DOHH2 (cell line): ENCODE measurements around the gene NFE2L2.

Source experiments
- CTCF ChIP-seq: fragments of 200-600 bp; sonication (generic); IDR thresholded peaks from one replicate; pipeline ENCODE4 v1.5.1; 2014; ENCODE audit warnings: antibody characterized with exemption, mild to moderate bottlenecking, low read depth, low read length; ENCODE audit not compliant: poor library complexity, severe bottlenecking
- EZH2phosphoT487 ChIP-seq: fragments of 200-600 bp; sonication (generic); IDR thresholded peaks from 2 replicates; pipeline ENCODE4 v1.6.1; 2017; ENCODE audit warnings: borderline replicate concordance, mild to moderate bottlenecking, antibody characterized with exemption, low read length, moderate library complexity, mixed read lengths

- no peak for TF ChIP-seq CTCF
- no peak for TF ChIP-seq EZH2phosphoT487
These were observed 28.6 kb downstream of the NFE2L2 start for GRCh38 chr2:177235855-177236437.
